ENCODE data around the gene PTHLH.

PTHLH gene

GRCh38 chr12:27946421-27946820 lies 26.1 kb downstream of the PTHLH start:
- no peak for TF ChIP-seq CTCF (IDR thresholded peaks at IDR 0.05; ENCODE audit: insufficient read depth, missing control alignments)
- no peak for FAIRE-seq
- no peak for DNase-seq (ENCODE audit: insufficient read length, low spot score)

- DNase-seq (ENCODE audit: insufficient read length, low spot score) (peak; percentile 21), FAIRE-seq (no peak)
- peak; percentile 98 for TF ChIP-seq CTCF (IDR thresholded peaks at IDR 0.05; ENCODE audit: insufficient read depth, missing control alignments)
These were observed 31.7 kb downstream of the PTHLH start for GRCh38 chr12:27940756-27941402.

GRCh38 chr12:27940245-27940644 lies 32.3 kb downstream of the PTHLH start:
- no peak for DNase-seq (ENCODE audit: insufficient read length, low spot score)
- no peak for TF ChIP-seq CTCF (IDR thresholded peaks at IDR 0.05; ENCODE audit: insufficient read depth, missing control alignments)
- FAIRE-seq = no peak

GRCh38 chr12:27937768-27938167 lies 34.8 kb downstream of the PTHLH start:
- FAIRE-seq (no peak), DNase-seq (ENCODE audit: insufficient read length, low spot score) (no peak)
- no peak for TF ChIP-seq CTCF (IDR thresholded peaks at IDR 0.05; ENCODE audit: insufficient read depth, missing control alignments)

DNA sequence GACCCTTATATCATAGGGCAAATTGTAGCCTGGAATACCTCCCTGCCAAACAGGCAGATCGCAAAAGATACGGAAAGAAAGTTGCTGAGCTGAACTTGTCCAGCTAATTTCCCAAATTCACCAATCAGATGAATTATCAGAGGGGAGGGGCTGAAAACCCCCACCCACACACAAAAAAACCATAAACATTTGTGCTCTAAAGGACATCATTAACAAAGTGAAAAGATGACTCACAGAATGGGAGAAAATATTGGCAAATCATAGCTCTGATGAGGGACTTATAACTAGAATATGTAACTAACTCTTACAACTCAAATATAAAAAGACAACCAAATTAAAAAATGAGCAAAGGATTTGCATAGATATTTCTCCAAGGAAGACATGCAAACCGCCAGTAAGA lies 36.3 kb downstream of the PTHLH start:
- no peak for FAIRE-seq
- DNase-seq (ENCODE audit: insufficient read length, low spot score) = no peak
- TF ChIP-seq CTCF (IDR thresholded peaks at IDR 0.05; ENCODE audit: insufficient read depth, missing control alignments) = no peak

DNA sequence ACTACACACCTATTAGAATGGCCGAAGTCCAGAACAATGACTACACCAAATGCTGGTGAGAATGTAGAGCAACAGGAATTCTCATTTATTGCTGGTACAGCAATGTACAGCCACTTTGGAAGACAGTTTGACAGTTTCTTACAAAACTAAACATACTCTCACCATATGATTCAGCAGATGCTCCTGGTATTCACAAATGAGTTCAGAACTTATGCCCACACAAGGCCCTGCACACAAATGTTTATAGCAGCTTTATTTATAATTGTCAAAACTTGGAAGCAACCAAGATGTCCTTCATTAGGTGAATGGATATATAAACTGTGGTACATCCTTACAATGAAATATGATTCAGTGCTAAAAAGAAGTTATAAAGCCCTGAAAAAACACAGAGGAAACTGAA lies 38.3 kb downstream of the PTHLH start:
- DNase-seq (ENCODE audit: insufficient read length, low spot score) (no peak), FAIRE-seq (no peak)
- no peak for TF ChIP-seq CTCF (IDR thresholded peaks at IDR 0.05; ENCODE audit: insufficient read depth, missing control alignments)

DNA sequence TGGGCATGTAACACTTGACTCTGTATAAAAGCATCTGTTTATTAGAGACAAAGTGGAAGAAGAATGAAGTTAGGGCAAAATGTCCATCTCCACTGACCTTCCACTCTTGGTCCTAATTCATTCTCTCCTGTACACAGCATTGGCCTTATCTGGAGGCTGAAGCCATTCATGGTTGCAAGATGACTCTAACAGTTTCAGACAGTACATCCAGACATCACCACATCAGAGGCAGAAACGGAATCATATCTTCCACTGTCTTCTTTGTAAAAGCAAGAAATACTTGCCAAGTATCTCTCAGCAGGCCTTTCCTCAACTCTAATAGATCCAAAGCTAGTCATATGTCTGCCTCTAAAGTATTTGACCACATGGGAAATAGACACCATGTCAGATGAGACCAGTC lies 41.1 kb downstream of the PTHLH start:
- DNase-seq (ENCODE audit: insufficient read length, low spot score) (no peak), FAIRE-seq (no peak)
- no peak for TF ChIP-seq CTCF (IDR thresholded peaks at IDR 0.05; ENCODE audit: insufficient read depth, missing control alignments)

Measured in D721Med (cell line).